ENCODE results near the gene C9orf57.

DNA sequence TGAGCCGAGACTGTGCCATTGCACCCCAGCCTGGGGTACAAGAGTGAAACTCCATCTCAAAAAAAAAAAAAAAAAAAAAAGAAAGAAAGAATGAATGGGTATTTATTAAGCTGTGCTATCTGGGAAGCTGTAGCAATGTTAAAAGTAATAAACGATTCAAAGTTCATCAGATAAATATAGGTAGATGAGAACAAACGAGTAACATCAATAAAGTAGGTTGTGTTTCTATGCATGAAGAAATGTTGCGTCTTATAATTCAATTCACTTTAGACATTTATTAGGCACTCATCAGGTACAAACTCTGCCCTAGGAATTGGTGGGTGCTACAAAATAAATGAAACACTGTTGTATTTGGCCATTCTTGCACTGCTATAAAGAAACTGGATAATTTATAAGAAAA, 36.8 kb downstream of the C9orf57 start:
- TF ChIP-seq JUN (IDR thresholded peaks at IDR 0.05; ENCODE audit: low read depth, low read length) (no peak), BRCA1 (IDR thresholded peaks at IDR 0.05; ENCODE audit: low read depth, low read length) (no peak), RAD21 (IDR thresholded peaks at IDR 0.05 in 1 of 2, conservative IDR thresholded peaks at IDR 0.05 in 1 of 2; ENCODE audit: low read depth in 2 of 2, low read length in 2 of 2) (no peak), CREB1 (IDR thresholded peaks at IDR 0.05) (no peak)

Data from H1 (cell line).